ENCODE results near the gene TAC3.
A peak's percentile ranks its signal among the peaks of the same experiment; 100 is the strongest.
"Not testable (repeated sequence)": the region's sequence is repeated elsewhere in the genome, so short reads cannot be mapped to it uniquely, and the experiment has no call there.

Gene TAC3

DNA sequence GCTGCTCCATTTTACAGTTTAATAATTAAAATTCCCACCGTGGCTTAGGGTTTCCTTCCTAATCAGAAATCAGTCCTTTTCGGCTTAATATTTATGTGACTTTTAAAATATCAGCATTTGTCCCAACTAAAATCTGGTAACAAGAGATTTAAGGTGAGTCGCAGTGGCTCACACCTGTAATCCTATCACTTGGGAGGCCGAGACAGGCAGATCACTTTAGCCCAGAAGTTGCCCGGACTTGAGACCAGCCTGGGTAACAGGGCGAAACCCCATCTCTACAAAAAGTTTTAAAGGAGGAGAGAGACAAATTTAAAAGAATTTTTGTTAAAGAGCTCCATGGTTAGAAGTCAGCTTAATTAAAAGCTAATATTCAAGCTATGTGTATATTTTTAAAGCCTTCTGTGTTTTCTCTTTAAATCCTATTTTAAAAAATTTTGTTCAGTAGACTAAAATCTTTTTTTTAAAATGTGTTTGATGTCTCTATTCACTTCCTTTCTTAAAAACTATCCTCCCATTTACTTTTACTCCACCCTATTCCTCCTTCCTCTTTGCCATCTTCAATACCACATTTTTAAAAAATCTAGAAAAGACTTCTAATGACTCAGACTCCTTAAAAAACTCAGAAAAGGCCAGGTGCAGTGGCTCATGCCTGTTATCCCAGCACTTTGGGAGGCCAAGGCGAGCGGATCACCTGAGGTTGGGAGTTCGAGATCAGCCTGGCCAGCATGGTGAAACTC, 3.8 kb upstream of the TAC3 start:
- H3K9me3 Mint-ChIP-seq = no peaks in the 10 kb centered on the region
- TF ChIP-seq CTCF (IDR thresholded peaks at IDR 0.05; ENCODE audit: unreplicated experiment in 3 of 3) = no peak
- no peak overlapping the region for H3K27ac Mint-ChIP-seq
- H3K27me3 Mint-ChIP-seq (ENCODE audit: low read depth) = peaks cover 17% of the 10 kb centered on the region
- no peak overlapping the region for H3K4me3 Mint-ChIP-seq
- no peaks in the 10 kb centered on the region for H3K36me3 Mint-ChIP-seq (ENCODE audit: low read depth)
- peaks cover 14% of the 10 kb centered on the region for H3K4me1 Mint-ChIP-seq

- Mint-ChIP-seq H3K27me3 (ENCODE audit: low read depth) (peaks cover 24% of the 10 kb centered on the region), H3K36me3 (ENCODE audit: low read depth) (no peaks in the 10 kb centered on the region), H3K4me1 (peaks cover 13% of the 10 kb centered on the region), H3K9me3 (no peaks in the 10 kb centered on the region), H3K4me3 (no peak overlapping the region), H3K27ac (peak overlapping the region in 2 of 3 experiments; percentile 38 to 63)
- TF ChIP-seq CTCF (IDR thresholded peaks at IDR 0.05; ENCODE audit: unreplicated experiment in 3 of 3) = no peak
These were observed 2.6 kb upstream of the TAC3 start for GRCh38 chr12:57018906-57019305.

DNA sequence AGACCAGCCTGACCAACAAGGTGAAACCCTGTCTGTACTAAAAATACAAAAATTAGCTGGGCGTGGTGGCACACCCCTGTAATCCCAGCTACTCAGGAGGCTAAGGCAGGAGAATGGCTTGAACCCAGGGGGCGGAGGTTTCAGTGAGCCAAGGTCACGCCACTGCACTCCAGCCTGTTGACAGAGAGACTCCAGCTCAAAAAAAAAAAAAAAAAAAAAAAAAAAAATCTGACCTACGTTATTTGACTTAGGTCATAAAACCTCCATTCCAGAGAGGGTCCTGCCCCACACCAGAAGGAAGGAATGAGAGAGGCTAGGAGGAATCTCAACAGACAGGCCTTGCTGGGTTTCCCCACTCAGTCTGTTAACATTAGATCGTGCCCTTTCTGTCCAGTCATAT, 2.0 kb upstream of the TAC3 start:
- H3K27me3 Mint-ChIP-seq (ENCODE audit: low read depth) = peaks cover 28% of the 10 kb centered on the region
- not testable (repeated sequence) for H3K36me3 Mint-ChIP-seq (ENCODE audit: low read depth); H3K9me3 Mint-ChIP-seq; H3K4me1 Mint-ChIP-seq; H3K4me3 Mint-ChIP-seq
- H3K27ac Mint-ChIP-seq = peak overlapping the region in 1 of 3 experiments; percentile 20

- H3K9me3 Mint-ChIP-seq = no peaks in the 10 kb centered on the region
- peaks cover 34% of the 10 kb centered on the region for H3K27me3 Mint-ChIP-seq (ENCODE audit: low read depth)
- no peak for TF ChIP-seq CTCF (IDR thresholded peaks at IDR 0.05; ENCODE audit: unreplicated experiment in 3 of 3)
- no peak overlapping the region for H3K27ac Mint-ChIP-seq
- peaks cover 13% of the 10 kb centered on the region for H3K4me1 Mint-ChIP-seq
- no peak overlapping the region for H3K4me3 Mint-ChIP-seq
- H3K36me3 Mint-ChIP-seq (ENCODE audit: low read depth) = no peaks in the 10 kb centered on the region
These were observed 3.5 kb downstream of the TAC3 start for GRCh38 chr12:57012600-57013465.

GRCh38 chr12:57011438-57012424, 4.6 kb downstream of the TAC3 start:
- Mint-ChIP-seq H3K4me1 (peaks cover 16% of the 10 kb centered on the region), H3K4me3 (no peak overlapping the region), H3K27me3 (ENCODE audit: low read depth) (peaks cover 38% of the 10 kb centered on the region), H3K27ac (peak overlapping the region in 2 of 3 experiments; percentile 26 to 77), H3K9me3 (no peaks in the 10 kb centered on the region), H3K36me3 (ENCODE audit: low read depth) (no peaks in the 10 kb centered on the region)
- no peak for TF ChIP-seq CTCF (IDR thresholded peaks at IDR 0.05; ENCODE audit: unreplicated experiment in 3 of 3)
